ENCODE results near the gene DHRS4L2.
"Not testable (repeated sequence)": the region's sequence is repeated elsewhere in the genome, so short reads cannot be mapped to it uniquely, and the experiment has no call there.

The DHRS4L2 gene

DNA sequence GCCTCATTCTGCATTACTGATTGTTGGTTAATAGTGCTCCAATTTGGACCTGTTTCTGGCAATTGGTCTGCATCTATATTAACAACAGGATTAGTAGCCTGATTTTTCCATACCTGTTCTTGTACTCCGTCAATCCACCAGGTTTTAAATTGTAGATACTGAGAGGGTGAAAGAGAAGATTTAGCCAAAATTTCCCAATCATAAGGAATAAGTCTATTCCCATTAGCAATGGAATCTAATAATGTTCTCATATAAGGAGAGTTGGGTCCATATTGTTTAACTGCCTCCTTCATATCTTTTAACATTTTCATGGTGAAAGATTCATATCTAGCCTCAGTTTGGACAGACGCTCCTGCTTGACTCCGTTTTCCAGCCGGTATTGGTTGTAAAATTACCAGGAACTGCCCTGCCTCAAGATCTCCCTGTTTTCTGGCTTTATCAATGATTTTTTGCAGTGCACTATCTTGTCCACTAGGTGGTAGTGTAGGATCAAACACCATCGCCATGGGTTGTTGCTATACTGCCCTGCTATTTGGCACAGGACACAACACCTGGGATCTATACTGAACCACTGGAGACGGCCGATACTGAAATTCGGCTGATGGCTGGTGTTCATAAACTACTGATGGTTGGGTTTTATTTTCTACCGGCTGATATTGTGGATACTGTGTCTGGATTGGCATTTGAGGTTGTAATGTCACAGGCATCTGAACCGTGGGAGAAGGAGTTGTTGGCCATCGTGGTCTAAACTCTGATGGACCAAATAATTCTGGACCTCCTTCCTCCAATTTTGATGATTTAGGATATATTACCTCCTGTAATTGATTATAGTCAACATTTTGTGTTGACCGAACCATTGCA, 25.2 kb downstream of the DHRS4L2 start:
- in situ Hi-C loops (cut with HindIII; ENCODE audit: low sequenced_read_pairs), result no loop called here

DNA sequence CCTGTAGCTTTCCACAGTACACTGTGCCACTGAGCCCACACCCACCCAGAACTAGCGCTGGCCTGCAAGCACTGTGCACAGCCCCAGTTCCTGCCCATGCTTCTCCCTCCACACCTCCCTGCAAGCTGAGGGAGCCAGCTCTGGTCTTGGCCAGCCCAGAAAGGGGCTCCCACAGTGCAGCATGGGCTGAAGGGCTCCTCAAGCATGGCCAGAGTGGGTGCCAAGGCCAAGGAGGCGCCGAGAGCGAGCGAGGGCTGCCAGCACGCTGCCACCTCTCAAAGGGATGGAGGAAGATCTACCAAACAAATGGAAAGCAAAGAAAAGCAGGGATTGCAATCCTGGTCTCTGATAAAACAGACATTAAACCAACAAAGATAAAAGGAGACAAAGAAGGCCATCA, 27.0 kb downstream of the DHRS4L2 start:
- in situ Hi-C loops (cut with HindIII; ENCODE audit: low sequenced_read_pairs), result not testable (repeated sequence)

DNA sequence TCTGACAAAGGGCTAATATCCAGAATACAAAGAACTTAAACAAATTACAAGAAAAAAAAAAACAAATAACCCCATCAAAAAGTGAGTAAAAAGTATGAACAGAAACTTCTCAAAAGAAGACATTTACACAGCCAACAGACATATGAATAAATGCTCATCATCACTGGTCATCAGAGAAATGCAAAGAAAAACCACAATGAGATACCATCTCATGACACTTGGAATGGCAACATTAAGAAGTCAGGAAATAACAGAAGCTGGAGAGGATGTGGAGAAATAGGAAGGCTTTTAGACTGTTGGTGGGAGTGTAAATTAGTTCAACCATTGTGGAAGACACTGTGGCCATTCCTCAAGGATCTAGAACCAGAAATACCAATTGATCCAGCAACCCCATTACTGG, 30.2 kb downstream of the DHRS4L2 start:
- in situ Hi-C loops (cut with HindIII; ENCODE audit: low sequenced_read_pairs), result not testable (repeated sequence)

DNA sequence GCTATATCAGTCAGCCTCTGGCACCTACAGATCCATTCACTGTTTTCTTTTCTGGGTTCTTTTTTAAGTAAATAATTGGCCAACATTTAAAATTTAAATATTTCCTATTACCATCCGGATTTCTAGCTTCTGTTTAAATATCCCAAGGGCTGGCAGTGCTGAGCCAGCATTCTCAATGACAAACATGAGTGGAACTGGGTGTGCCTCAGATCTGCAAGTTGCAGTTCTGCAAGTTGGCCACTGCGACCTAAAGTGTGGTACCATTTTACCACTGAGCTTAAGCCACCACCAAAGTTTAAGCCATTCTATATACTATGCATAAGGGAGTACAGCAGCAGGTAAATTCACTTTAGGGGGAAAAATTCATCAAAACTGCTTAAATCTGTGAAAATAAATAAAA, 31.2 kb downstream of the DHRS4L2 start:
- in situ Hi-C loops (cut with HindIII; ENCODE audit: low sequenced_read_pairs), result not testable (repeated sequence)

DNA sequence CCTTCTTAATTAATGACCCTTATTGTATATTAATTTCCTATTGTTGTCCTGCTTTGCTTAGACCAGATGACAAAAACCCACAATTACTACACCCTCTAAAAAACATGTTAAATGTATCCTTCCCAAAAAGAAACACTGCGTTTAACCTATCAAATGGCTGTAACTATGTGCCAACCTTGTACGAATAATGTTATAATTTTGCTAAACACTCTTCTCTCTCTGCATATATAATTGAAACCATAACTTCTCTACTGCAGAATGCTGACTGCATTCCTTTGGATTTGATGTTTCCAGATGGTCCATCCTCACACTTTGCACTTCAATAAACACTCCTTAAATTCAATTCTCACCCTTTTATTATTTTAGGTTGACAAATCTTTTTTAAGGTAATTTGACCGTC, 31.8 kb downstream of the DHRS4L2 start:
- in situ Hi-C loops (cut with HindIII; ENCODE audit: low sequenced_read_pairs), result not testable (repeated sequence)

DNA sequence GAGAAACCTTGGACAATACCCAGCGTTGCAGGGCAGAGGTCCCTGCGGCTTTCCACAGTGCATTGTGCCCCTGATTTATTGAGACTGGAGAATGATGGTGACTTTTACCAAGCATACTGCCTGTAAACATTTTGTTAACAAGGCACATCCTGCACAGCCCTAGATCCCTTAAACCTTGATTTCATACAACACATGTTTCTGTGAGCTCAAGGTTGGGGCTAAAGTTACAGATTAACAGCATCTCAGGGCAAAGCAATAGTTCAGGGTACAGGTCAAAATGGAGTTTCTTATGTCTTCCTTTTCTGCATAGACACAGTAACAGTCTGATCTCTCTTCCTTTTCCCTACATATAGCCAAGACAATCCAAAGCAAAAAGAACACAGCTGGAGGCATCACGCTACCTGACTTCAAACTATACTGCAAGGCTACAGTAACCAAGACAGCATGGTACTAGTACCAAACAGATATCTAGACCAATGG, 36.2 kb downstream of the DHRS4L2 start:
- in situ Hi-C loops (cut with HindIII; ENCODE audit: low sequenced_read_pairs), result not testable (repeated sequence)

DNA sequence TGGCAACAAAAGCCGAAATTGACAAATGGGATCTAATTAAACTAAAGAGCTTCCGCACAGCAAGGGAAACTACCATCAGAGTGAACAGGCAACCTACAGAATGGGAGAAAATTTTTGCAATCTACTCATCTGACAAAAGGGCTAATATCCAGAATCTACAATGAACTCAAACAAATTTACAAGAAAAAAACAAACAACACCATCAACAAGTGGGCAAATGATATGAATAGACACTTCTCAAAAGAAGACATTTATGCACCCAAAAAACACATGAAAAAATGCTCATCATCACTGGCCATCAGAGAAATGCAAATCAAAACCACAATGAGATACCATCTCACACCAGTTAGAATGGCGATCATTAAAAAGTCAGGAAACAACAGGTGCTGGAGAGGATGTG, 41.0 kb downstream of the DHRS4L2 start:
- in situ Hi-C loops (cut with HindIII; ENCODE audit: low sequenced_read_pairs), result not testable (repeated sequence)

DNA sequence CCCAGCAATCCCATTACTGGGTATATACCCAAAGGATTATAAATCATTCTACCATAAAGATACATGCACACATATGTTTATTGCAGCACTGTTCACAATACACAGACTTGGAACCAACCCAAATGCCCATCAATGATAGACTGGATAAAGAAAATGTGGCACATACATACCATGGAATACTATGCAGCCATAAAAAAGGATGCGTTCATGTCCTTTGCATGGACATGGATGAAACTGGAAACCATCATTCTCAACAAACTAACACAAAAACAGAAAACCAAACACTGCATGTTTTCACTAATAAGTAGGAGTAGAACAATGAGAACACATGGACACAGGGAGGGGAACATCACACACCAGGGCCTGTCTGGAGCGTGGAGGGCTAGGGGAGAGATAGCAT, 42.6 kb downstream of the DHRS4L2 start:
- in situ Hi-C loops (cut with HindIII; ENCODE audit: low sequenced_read_pairs), result not testable (repeated sequence)

DNA sequence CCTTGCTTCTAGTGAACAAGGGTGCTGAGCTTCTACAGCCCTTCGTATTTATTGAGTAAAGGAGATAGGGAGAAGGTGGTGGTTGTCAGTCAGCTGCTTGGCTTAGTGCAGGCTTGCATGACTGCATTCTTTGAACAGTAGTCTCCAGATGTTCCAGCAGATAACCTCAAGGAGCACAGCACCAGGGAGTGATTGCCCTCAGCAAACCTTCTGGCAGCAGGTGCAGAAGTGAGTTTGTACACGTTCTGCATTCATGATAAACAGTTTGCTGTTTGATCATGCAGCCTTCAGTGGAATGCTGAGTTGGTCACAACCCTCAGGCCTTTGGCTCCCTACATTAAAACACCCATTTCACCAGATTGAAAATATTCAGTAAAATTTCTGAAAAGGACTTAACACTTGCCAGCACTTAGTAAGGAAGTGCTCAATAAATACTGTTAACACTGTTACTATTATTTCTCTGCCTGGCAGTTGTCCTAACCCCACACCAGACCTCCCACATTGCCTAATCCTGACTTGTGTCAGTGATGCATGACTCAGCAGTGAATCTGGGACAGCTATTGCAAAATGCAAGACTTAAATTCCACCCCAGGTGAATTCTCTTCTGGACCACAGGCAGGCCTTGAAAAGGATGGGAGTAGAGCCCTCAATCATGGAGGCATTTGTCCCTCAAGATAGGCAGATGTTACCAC, 44.1 kb downstream of the DHRS4L2 start:
- in situ Hi-C loops (cut with HindIII; ENCODE audit: low sequenced_read_pairs), result no loop called here

DNA sequence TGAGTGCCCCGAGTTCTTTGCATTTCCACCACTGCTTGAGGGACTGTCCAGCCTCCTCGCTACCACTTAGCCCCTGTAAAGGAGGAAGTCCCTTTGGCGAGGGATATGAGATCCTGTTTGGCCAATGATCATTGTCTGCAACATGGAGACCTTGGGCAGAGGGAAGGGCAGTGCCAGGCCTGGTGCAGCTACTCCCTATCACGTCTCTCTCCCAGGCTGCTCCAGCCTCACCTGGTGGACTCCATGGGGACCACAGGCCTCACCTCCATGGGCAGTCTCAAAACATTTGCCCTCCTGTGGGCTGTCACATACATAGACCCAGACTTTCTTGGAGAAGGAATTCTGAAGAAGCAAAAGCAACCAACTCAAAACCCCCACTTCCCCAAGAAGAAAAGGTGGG, 47.0 kb downstream of the DHRS4L2 start:
- in situ Hi-C loops (cut with HindIII; ENCODE audit: low sequenced_read_pairs), result not testable (repeated sequence)

DNA sequence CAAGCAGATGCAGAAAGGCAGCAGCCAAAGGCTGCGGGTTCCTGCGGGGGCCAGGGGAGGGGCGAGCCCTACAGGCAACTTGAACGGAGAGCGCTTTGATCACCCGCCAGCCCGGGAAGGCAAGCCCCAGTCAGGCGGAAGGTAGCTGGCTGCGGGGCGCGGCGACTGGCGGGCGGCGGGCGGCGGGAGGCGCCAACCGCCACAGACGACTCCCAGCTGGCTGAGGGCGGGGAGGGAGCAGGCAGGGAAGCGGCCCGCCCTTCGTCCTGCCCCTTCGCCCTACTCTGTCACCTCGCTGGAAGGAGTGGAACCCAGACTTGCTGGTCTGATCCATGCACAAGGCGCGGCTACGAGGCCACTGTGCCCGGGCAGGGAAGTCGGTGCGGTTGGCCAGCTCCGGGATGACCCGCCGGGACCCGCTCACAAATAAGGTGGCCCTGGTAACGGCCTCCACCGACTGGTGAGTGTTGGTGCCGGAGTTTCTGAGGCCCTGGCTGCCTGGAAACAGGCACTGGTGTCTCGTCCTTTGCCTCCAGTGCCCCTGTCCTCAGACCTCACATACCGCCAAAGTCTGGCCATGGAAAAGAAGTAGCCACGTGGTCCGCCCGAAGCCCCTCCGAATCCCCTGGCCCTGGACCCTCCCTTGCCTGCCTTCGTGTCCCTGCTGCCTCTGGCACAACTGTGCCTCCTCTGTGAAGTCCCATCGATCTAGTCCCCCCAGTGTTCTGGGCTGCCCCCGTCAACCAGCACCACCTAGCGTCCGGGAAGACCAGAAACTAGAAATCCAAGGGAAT, 47.6 kb downstream of the DHRS4L2 start:
- in situ Hi-C loops (cut with HindIII; ENCODE audit: low sequenced_read_pairs), result no loop called here

DNA sequence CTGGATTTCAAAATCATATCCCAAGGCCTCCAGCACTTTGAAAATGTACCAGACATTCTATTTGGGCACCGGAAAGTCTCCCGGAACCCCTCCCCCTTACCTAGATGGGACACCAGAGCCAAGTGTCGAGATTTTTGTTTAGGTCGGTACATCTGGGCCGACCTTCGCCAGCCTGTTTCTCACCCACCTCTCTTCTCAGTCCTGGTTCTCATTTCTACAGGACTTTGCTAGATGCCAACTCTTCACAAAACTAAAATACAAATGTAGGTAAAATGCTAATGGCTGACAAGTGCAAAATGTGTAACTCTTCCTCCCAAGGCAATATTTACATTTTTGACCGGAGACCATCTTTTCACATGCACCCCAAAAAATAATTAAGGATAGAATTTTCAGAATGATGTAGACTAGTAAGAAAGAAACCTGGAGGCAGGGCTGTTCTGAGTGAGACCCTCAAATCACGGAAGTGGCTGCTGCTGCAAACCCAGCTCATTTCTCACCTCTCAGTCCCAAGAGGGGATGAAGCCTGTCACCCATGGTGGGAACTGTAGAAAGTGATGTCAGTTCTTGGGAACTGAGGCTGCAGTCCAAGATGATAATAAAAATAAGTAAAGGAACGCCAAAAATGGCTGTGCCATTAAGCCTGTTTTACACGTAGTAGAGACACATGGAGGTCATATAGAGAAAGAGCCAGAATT, 48.4 kb downstream of the DHRS4L2 start:
- in situ Hi-C loops (cut with HindIII; ENCODE audit: low sequenced_read_pairs), result not testable (repeated sequence)

DNA sequence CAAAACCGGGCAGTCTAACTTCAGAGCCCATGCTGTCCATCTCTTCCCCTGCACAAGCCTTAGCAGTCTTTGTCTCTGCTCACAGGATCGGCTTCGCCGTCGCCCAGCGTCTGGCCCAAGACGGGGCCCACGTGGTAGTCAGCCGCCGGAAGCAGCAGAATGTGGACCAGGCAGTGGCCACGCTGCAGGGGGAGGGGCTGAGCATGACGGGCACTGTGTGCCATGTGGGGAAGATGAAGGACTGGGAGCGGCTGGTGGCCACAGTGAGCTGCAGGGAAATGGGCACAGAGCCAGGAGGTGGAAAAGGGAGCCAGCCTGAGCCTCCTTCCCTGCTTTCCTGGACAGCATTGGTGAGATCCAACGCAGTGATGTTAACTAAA, 48.9 kb downstream of the DHRS4L2 start:
- in situ Hi-C loops (cut with HindIII; ENCODE audit: low sequenced_read_pairs), result no loop called here

DNA sequence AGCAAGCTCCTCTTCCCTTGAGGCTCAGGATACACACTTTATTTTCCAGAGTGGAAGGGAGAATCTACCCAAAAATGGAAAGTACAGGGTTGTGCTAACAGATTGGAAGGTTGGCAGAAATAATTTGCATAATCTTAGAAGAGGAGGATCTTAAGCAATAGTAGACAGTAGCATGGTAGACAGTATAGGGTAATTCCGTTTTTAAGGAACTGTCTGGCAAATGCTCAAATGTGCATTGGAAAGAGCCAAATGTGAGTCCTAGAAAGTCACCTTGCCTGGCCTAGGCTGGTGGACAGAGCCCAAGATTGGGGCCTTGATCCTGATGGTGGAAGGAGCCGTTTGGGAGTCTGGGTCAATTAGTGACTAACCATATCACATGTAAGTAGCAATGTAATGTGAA, 50.0 kb downstream of the DHRS4L2 start:
- in situ Hi-C loops (cut with HindIII; ENCODE audit: low sequenced_read_pairs), result no loop called here

DNA sequence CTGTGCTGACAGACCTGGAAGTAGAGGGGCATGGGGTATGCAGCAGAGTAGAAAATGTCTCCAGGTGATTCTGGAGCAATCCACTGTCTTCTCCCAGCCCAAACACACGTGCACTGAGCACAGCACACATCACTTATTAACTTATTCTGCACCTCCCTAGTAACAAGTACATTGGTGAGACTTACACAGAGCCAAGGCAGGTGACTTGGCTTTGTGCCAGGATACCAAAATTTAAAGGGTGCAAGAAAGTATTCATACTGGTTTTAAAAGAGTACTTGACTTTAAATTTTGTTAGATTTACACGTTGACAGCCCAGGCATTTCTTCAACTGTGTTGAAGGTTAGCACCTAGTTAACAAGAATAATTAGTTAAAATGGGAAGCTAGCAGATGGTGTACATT, 52.0 kb downstream of the DHRS4L2 start:
- in situ Hi-C loops (cut with HindIII; ENCODE audit: low sequenced_read_pairs), result no loop called here

DNA sequence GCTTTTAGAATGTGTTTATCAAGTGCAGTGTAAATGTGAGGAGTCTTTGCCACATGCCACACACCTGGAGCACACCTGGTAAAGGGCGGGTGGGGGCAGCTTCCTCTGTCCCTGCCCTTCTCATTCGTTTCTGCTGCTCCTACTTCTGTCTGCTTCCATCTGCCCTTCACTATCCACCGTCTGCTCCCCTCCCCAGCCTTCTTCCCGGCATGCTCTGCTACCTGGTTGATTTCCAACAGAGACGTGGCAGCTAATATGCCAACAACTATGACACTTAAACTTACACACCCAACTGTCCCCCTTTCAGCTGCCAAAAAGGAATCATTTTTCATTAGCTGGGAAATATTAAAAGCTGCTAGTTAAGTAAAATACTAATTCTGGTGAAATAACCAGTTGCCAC, 54.0 kb downstream of the DHRS4L2 start:
- in situ Hi-C loops (cut with HindIII; ENCODE audit: low sequenced_read_pairs), result no loop called here

DNA sequence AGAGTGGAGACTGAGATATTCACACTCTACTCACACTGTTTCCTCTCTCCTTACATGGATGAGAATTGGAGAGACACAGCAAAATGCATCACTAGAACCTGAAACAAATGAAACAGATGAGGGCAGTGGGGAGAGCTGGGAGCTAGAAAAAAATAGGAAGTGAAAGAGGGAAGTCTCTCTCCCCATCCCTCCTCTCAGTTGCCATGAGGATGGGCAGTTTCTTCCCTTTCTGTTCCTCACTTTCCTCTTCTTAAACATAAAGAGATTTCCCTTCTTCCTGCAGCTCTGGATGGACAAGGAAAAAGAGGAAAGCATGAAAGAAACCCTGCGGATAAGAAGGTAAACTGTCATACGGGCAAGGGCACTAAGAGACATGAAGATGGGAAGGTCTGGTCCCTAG, 60.3 kb downstream of the DHRS4L2 start:
- in situ Hi-C loops (cut with HindIII; ENCODE audit: low sequenced_read_pairs), result not testable (repeated sequence)

DNA sequence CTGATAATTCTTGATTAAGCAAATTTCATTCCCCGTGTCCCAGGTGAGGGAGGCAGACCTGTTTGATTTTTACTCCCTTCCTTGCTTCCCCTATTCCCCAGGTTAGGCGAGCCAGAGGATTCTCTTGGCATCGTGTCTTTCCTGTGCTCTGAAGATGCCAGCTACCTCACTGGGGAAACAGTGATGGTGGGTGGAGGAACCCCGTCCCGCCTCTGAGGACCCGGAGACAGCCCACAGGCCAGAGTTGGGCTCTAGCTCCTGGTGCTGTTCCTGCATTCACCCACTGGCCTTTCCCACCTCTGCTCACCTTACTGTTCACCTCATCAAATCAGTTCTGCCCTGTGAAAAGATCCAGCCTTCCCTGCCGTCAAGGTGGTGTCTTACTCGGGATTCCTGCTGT, 62.0 kb downstream of the DHRS4L2 start:
- in situ Hi-C loops (cut with HindIII; ENCODE audit: low sequenced_read_pairs), result not testable (repeated sequence)

DNA sequence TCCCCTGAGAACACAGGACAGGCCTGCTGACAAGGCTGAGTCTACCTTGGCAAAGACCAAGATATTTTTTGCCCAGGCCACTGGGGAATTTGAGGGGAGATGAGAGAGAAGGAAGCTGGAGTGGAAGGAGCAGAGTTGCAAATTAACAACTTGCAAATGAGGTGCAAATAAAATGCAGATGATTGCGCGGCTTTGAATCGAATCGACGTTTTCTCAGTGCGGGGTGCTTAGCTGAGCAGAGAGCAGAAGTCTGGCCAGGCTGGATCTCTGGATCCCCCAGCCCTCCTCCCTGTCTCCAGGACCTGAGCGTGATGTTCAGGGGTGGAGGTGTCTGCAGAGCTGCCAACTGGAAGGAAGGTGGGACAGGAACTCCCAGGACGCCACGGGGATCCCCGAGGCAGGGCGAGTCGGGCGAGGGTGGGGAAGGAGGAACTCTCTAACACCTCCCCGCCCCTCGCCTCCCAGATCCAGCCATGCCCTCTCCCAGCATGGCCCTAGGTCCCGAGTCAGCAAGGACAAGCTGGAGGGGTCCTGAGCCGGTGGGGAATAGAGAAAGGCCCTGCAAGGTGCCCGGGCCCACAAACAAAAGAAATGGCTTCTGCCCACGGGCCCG, 62.6 kb downstream of the DHRS4L2 start:
- in situ Hi-C loops (cut with HindIII; ENCODE audit: low sequenced_read_pairs), result no loop called here

Data from DLD1 (cell line).